Measurements from ENCODE around the gene ZNF76.

ZNF76 gene

DNA sequence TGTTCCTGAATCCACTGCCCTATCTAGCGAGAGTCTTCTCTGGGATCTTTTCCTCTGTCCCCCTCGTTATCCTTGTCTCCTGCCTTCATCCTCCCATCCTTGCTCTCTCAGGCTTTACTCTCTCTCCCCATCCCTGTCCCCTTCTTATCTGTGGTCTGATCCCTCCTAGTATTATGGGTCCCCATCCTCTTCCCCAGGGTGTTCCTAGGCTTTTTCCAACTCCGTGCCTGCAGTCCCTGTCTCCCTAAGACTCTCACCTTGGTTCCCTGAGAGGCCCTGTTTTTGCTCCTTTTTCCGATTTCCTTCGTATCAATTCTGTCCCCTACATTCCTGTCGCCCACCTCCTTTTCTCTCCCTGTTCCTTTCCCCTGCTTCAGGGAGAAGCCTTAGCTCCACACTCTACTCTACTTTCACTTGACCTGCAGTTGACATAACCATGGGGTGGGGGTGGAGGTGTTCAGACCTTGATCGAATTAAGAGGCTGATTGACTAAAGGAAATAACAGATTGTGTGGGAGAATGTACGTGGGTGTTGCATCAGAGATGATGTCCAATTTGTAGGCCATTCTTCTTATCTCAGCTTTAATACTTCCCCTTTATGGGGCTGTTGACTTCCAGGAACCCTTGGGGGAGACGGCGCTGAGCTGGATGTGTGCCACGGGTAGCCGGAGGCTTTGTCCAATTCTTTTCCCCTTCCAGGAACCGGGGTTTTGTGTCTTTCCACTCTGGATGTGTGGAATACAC, 83.7 kb downstream of the ZNF76 start:
- DNase-seq (ENCODE audit: low spot score) (no peak), ATAC-seq (ENCODE audit: low read depth) (peak; percentile 4; the same call in 2 of the 3 replicates)
- Histone ChIP-seq H3K27ac (ENCODE audit: poor library complexity, severe bottlenecking) (peak overlapping the region; percentile 43), H3K4me1 (ENCODE audit: insufficient read depth, poor library complexity, severe bottlenecking) (peaks cover 8% of the 10 kb centered on the region), H3K9me3 (ENCODE audit: severe bottlenecking) (no peaks in the 10 kb centered on the region), H3K27me3 (ENCODE audit: insufficient read depth, poor library complexity, severe bottlenecking) (no peaks in the 10 kb centered on the region), H3K36me3 (ENCODE audit: low read depth) (peaks cover 39% of the 10 kb centered on the region), H3K4me3 (ENCODE audit: severe bottlenecking) (peak overlapping the region; percentile 81)
- TF ChIP-seq, protein P1, sequence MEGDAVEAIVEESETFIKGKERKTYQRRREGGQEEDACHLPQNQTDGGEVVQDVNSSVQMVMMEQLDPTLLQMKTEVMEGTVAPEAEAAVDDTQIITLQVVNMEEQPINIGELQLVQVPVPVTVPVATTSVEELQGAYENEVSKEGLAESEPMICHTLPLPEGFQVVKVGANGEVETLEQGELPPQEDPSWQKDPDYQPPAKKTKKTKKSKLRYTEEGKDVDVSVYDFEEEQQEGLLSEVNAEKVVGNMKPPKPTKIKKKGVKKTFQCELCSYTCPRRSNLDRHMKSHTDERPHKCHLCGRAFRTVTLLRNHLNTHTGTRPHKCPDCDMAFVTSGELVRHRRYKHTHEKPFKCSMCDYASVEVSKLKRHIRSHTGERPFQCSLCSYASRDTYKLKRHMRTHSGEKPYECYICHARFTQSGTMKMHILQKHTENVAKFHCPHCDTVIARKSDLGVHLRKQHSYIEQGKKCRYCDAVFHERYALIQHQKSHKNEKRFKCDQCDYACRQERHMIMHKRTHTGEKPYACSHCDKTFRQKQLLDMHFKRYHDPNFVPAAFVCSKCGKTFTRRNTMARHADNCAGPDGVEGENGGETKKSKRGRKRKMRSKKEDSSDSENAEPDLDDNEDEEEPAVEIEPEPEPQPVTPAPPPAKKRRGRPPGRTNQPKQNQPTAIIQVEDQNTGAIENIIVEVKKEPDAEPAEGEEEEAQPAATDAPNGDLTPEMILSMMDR (IDR thresholded peaks at IDR 0.05; ENCODE audit: poor library complexity, severe bottlenecking) = no peak

DNA sequence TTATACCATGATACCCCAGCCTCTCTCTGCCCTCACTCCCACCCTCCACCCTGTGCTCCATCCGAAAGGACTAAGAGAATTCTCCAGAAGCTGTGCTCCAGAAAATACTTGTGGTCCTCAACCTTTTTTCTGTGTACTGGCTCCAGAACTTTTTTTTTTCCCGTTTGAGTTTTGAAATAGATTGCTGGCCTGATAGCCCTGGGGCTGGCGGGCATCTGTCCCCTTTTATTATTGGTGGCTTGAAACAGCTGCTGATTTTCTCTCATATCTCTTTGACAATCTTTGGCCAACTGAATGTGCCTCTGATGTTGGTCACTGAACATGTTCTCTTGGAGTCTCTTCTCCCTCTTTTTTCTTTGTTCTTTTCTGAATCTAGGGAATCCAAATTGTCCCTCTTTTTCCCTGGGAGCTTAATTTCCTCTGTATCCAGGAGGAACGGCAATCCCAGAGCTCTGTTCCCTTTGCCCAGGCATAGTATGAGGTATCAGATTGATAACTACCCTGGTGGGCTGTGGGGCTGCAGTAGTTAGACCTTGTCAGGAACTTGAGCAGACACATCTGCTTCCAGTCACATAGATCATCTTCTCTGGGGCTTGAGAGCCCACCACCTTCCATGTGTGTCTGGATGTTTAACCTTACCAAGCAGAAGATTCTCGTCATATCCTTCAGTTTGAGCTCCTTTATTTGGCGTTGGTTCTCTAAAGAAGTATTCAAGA, 84.5 kb downstream of the ZNF76 start:
- Histone ChIP-seq H3K27ac (ENCODE audit: poor library complexity, severe bottlenecking) (peak overlapping the region; percentile 43), H3K4me3 (ENCODE audit: severe bottlenecking) (peak overlapping the region; percentile 81), H3K27me3 (ENCODE audit: insufficient read depth, poor library complexity, severe bottlenecking) (no peaks in the 10 kb centered on the region), H3K4me1 (ENCODE audit: insufficient read depth, poor library complexity, severe bottlenecking) (peaks cover 8% of the 10 kb centered on the region), H3K9me3 (ENCODE audit: severe bottlenecking) (no peaks in the 10 kb centered on the region), H3K36me3 (ENCODE audit: low read depth) (peaks cover 44% of the 10 kb centered on the region)
- TF ChIP-seq, protein P1 (IDR thresholded peaks at IDR 0.05; ENCODE audit: poor library complexity, severe bottlenecking) = no peak
- no peak for ATAC-seq (ENCODE audit: low read depth)
- no peak for DNase-seq (ENCODE audit: low spot score)
